CD4-positive, alpha-beta T cell treated with Interferon alpha-2 for 1 hour (primary cell): ENCODE measurements around the gene DCLK1.
"Not testable (repeated sequence)": the region's sequence is repeated elsewhere in the genome, so short reads cannot be mapped to it uniquely, and the experiment has no call there.

Source experiments
- DNase-seq, 2 donors: peaks; one replicate each; pipeline ENCODE4 v3.0.0-alpha.2; 2020 to 2022

DCLK1 gene

GRCh38 chr13:35983206-35983605, 148.0 kb downstream of the DCLK1 start:
- no peak for DNase-seq

DNA sequence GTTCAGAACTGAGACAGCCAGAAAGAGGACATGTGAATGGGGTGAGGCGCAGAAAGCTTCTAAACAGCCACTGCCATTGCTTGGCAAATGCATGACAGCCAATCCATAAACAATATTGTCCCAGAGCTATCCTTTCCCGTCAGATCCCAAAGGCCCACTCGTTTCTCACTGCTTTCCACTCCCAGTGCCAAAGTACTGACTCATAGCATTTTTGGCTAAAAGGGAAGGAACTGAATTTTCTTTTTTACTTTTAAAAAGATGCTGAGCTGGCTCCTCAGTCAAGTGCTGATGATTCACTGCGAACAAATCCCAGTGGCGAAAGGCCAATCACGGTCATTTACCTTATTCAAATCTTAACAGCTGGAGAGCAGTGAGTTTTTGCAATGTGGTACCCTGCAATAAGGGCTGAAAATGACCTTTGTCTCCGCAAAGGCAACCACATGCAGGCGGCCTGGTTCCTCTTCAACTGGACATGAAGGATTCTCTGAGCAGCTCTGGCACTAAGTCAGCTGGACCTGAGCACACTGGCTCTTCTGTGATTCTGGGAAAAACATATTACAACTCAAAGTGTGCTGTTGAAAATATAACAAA, 151.7 kb downstream of the DCLK1 start:
- no peak for DNase-seq

DNA sequence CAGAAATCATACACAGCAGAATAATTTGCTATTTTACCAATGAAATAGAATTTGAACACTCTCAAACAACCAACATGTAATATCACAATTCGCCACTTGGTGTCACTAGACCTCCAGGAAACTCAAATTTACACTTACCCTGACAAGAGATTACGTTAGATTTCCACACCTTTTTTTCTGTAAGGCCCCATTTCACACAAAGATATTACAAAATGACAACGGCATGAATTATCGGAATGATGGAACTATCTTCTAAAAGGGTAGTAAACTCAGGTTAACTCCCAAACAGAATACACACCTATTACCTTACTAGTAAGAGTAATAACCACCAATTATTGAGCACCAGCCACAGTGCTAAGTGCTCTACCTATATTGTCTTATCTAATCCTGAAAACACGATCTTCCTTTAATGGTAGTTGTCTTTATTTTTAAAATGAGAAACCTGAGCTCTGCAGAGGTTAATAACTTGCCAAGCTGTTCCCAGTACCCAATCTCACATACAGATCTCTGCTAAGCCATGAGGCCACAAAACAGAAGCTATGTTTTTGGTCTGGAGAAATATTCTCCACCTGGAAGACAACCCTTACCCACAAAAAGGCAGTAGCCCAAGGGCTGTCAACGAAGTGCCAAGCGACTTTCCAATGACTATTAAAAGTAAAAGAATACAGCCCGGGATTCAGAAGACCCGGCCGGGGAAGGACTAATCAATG, 152.4 kb downstream of the DCLK1 start:
- peak in 1 of 2 donors; percentile 29 for DNase-seq

DNA sequence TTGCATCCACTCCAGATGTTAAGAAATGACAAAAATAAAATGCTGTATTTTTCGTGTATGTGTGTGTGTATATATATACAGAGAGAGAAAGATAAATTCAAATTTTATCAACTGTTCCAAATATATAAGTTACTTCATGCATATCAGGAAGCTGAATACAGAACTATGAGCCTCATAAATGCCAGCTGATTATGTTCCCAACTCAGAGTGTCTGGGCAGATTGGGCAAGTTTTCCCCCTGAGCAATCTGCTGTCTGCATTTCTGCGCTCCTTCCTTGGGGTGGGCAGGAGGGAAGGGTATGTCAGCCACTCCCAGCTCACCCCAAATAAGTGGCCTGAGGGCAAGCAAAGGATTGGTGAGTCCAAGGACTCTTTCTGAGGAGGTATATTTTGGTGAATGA, 154.1 kb downstream of the DCLK1 start:
- DNase-seq: no peak

- DNase-seq: no peak
Measured at GRCh38 chr13:35976126-35976525, 155.1 kb downstream of the DCLK1 start.

GRCh38 chr13:35966951-35967350, 164.2 kb downstream of the DCLK1 start:
- DNase-seq: not testable (repeated sequence)

GRCh38 chr13:35966024-35966423, 165.2 kb downstream of the DCLK1 start:
- DNase-seq: no peak

GRCh38 chr13:35965226-35965927, 165.8 kb downstream of the DCLK1 start:
- no peak for DNase-seq

DNA sequence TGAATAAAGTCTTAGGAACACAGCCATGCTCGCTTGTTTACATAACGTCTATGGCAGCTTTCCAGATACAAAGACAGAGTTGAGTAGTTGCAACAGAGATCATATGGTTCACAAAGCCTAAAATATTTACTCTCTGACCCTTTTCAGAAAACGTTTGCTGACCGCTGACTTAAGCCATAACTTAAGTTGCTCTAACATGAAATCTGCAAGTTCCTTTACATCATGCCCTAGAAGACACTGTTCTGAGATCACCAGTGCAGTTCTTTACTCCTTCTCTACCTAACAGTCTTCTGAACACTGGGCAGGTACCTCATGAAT, 166.4 kb downstream of the DCLK1 start:
- DNase-seq: no peak

GRCh38 chr13:35964011-35964862, 166.9 kb downstream of the DCLK1 start:
- DNase-seq: no peak

DNA sequence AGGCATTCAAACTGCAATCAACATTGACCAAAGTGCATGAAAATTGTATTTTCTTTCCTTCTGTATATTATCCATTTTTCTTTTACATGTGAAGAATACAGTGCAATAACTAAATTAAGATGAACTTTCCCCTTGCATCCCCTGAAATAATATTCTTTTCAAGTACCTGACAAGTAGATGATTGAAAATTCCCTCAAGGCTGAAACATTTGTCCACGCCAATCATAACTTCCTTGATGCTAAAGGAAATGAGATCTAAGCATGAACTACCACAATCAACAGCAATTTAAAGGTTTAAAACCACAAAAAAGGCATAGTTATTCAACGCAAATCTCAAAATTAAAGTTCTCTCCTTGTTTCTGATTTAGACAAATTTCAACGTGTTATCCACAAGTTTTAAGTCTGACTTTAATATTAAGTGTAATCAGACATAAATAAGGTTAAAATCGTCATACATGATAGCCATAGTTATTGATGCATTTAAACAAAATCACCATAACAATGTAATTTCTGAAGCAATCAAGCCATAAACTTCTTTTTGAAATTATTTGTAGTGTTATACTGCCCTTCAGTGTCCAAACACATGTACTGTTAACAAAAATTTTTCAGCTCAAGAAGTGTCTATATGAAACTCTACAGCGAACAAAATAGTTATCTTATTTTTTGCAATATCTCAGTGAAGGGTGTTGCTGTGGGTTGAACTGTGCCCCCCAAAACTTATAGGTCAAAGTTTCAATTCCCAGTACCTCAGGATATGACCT, 169.5 kb downstream of the DCLK1 start:
- DNase-seq: no peak

DNA sequence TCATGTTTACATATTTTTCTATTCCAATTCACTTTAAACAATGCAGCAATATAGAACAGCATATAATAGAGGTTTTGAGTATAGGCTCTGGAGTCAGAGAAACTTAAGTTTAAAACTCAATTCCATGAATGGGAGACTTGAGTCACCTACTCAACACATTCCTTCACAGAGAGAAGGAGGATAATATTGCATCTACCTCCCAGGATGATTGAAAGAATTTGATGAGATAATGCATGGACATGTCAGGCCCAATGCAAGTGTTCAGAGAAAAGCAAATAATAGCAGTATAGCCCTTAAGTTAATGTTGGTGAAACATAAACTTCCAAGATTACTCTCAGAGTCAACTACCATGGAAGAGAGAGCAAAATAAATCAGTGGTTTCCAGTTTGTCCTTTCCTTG, 170.2 kb downstream of the DCLK1 start:
- DNase-seq: no peak

DNA sequence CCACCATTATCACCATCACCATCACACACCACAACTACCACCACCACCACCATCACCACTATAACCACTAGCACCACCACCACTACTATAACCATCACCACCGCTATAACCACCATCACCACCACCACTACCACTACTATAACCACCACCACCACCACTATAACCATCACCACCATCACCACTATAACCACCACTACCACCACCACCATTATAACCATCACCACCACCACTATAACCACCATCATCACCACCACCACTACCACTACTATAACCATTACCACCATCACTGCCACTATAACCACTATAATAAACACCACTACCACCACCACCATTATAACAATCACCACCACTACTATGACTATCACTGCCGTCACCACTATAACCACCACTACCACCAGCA, 173.2 kb downstream of the DCLK1 start:
- DNase-seq: no peak

GRCh38 chr13:35957241-35957731, 173.9 kb downstream of the DCLK1 start:
- DNase-seq: no peak

GRCh38 chr13:35956074-35956473, 175.1 kb downstream of the DCLK1 start:
- no peak for DNase-seq

DNA sequence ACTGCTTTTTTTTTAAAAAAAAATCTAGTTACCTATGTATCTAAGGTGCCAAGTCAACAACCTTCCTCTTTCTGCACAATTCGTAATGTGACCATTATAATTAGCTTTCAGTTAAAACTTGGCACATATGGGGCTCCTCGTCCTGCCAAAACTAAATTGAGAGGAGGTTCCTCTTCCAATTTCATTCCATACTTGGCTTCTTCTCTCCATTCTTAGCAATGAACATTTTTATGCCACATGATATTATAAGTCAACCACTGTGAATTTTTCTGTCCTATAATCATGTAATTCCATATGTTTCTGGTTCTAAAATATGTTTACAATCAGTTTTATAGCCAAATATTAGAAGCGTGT, 177.0 kb downstream of the DCLK1 start:
- DNase-seq: no peak

DNA sequence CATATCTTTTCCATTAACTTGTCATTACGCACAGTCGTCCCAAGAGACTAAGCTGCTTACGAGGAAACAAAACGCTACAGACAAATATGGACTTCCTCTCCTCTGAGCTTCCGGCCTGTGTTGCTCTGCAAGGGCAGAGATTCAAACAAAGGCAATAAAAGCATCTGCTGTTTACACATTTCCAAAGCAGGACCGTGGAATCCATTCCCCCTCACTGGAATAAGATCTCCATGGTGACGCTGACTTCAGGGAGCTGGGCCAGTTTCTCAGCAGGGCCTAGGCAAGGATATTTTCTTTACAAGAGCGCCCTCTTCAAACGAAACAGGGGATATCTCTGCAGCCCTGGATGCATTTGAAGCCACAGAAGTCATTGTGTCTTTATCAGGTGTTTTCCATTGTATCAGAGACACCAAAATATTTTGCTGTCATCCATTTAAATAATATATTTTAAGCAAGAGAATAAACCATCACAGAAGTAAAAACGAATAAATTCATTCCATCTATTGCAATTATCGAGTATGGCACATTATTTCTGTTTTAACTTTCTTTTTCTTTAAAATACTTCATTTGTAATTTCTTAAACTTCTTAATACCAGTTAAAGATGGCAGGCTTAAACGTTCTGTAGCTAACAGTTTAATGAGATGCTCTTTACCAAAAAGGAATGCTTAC, 177.5 kb downstream of the DCLK1 start:
- DNase-seq: no peak

DNA sequence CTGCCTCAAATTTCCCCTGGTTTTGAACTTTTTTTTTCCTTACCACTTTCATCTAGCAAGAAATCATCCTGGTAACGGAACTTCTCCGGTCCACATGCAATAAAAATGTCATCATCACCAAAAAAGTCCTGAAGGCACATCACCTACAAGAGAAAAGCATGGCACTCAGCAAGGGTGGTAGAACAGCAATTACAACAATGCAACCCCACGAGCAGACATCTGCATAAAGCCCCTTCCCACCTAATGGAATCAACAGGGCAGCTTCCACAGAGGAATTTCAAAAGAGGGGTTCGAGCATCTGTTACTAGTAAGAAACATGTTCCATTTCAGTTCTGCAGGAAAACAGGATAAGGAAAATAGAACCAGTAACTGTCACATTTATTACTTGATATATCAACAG, 183.9 kb downstream of the DCLK1 start:
- DNase-seq: no peak

GRCh38 chr13:35945368-35945767, 185.8 kb downstream of the DCLK1 start:
- no peak for DNase-seq

- no peak for DNase-seq
Measured at GRCh38 chr13:35941374-35941773, 189.8 kb downstream of the DCLK1 start.

- DNase-seq: no peak
Measured at GRCh38 chr13:35940734-35941133, 190.4 kb downstream of the DCLK1 start.
